ENCODE data around the gene CST5.

- TF ChIP-seq GATA3 (IDR thresholded peaks at IDR 0.05; ENCODE audit: low read depth, low read length) (no peak), GATA2 (IDR thresholded peaks at IDR 0.05; ENCODE audit: low read depth, low read length) (no peak)
Observed at GRCh38 chr20:23928788-23929187, 49.2 kb upstream of the CST5 start.
